A549 (cell line): ENCODE data around the gene FAT1. TPM values are rescaled to one million over a fixed set of nuclear protein-coding genes. Genes with fewer than 3 reads are reported as not detected.

Source experiments
- ATAC-seq, 2 experiments: fragments of 200-7000 bp in 1 of 2; fragments of >200 bp in 1 of 2; cut with Nextera tagmentation in 1 of 2; cut with Tn5 transposase in 1 of 2; 3 replicates each; pipeline versions ENCODE4 v1.8.0 to v1.9.1; 2018 to 2020; ENCODE audit warnings: mild to moderate bottlenecking in 1 of 2, moderate library complexity in 1 of 2
- CTCF ChIA-PET: fragments of 300-600 bp; sonication (Branson Sonifier 250); formaldehyde crosslinking; extraction: SDS; loops from one replicate; lab custom pipeline; 2021; ENCODE audit warnings: antibody characterized with exemption, inconsistent platforms; lab: Yijun Ruan, JAX
- POLR2A ChIA-PET: fragments of 350-600 bp; formaldehyde crosslinking; extraction: SDS; loops from one replicate; lab custom pipeline; 2021; ENCODE audit warnings: antibody characterized with exemption, inconsistent platforms; lab: Yijun Ruan, JAX
- DNase-seq, 2 experiments: peaks; one replicate each; pipeline versions ENCODE4 v3.0.0 to v3.0.0-alpha.2; 2011 to 2016; ENCODE audit warnings: low read depth in 1 of 2, low spot score in 1 of 2
- FAIRE-seq: peaks from 2 replicates; lab custom pipeline; 2011; peaks lifted over from hg19 to GRCh38; lab: Jason Lieb, UNC
- H3K27ac ChIP-seq, 2 experiments: fragments of >200 bp; sonication (Bioruptor Twin); formaldehyde crosslinking; 3 replicates each; pipeline ENCODE4 v1.5.1; 2016 to 2017
- H3K4me1 ChIP-seq: fragments of >200 bp; sonication (Bioruptor Twin); formaldehyde crosslinking; 3 replicates; pipeline ENCODE4 v1.6.1; 2016
- H3K4me2 ChIP-seq: fragments of >200 bp; sonication (Bioruptor Twin); formaldehyde crosslinking; 3 replicates; pipeline ENCODE4 v1.6.1; 2016
- H3K4me3 ChIP-seq: fragments of >200 bp; sonication (Bioruptor Twin); formaldehyde crosslinking; 3 replicates; pipeline ENCODE4 v1.5.1; 2016
- H3K9me3 ChIP-seq: fragments of >200 bp; sonication (Bioruptor Twin); formaldehyde crosslinking; 3 replicates; pipeline ENCODE4 v1.6.1; 2016
- BCL3 ChIP-seq: fragments of >200 bp; sonication (Bioruptor Twin); formaldehyde crosslinking; IDR thresholded peaks from 3 replicates; pipeline ENCODE4 v1.6.1; 2016
- CBX2 ChIP-seq: fragments of 200-600 bp; sonication (generic); IDR thresholded peaks from 2 replicates; pipeline ENCODE4 v1.6.1; 2016; ENCODE audit warnings: low read depth, mild to moderate bottlenecking, borderline replicate concordance
- E2F6 ChIP-seq: IDR thresholded peaks from 2 replicates; pipeline ENCODE4 v1.6.1; 2012; ENCODE audit warnings: low read depth, borderline replicate concordance
- EP300 ChIP-seq, 2 experiments: fragments of >200 bp; sonication (Bioruptor Twin); formaldehyde crosslinking; IDR thresholded peaks; 2 replicates in 1 of 2; 3 replicates in 1 of 2; pipeline ENCODE4 v1.6.1; 2016 to 2017
- ESRRA ChIP-seq: fragments of 150-350 bp; IDR thresholded peaks from 2 replicates; pipeline ENCODE4 v1.6.1; 2014; ENCODE audit warnings: mild to moderate bottlenecking, low read length, borderline replicate concordance
- FOSB ChIP-seq: fragments of 250-450 bp; sonication (Bioruptor Pico); IDR thresholded peaks from 2 replicates; pipeline ENCODE4 v1.5.0; 2020; ENCODE audit warnings: mild to moderate bottlenecking, moderate library complexity
- HOXB5 ChIP-seq: fragments of 250-450 bp; sonication (Bioruptor Pico); IDR thresholded peaks from 2 replicates; pipeline ENCODE4 v1.5.0; 2020; ENCODE audit warnings: mild to moderate bottlenecking, moderate library complexity
- KDM1A ChIP-seq: fragments of 200-600 bp; sonication (generic); IDR thresholded peaks from 2 replicates; pipeline ENCODE4 v1.6.1; 2016; ENCODE audit warnings: low read depth, mild to moderate bottlenecking
- MAZ ChIP-seq: fragments of 150-350 bp; IDR thresholded peaks from 2 replicates; pipeline ENCODE4 v1.6.1; 2014; ENCODE audit warnings: antibody characterized with exemption, low read depth, low read length, borderline replicate concordance
- NFE2L2 ChIP-seq: fragments of 150-350 bp; conservative IDR thresholded peaks from 2 replicates; pipeline ENCODE4 v1.6.1; 2014; ENCODE audit warnings: low read length
- NPAS2 ChIP-seq: fragments of 250-450 bp; sonication (Bioruptor Pico); IDR thresholded peaks from 2 replicates; pipeline ENCODE4 v1.8.0; 2022; ENCODE audit warnings: mild to moderate bottlenecking, moderate library complexity, borderline replicate concordance
- PBX3 ChIP-seq: IDR thresholded peaks from 2 replicates; pipeline ENCODE4 v1.6.1; 2012
- POLR2AphosphoS2 ChIP-seq: conservative IDR thresholded peaks from 2 replicates; pipeline ENCODE4 v1.6.1; 2012; ENCODE audit warnings: low read length, improper control_type of control experiment, inconsistent platforms
- RCOR1 ChIP-seq: fragments of 150-350 bp; IDR thresholded peaks from 2 replicates; pipeline ENCODE4 v1.6.1; 2014; ENCODE audit warnings: antibody characterized with exemption, low read length, low read depth
- REST ChIP-seq: fragments of 200-600 bp; sonication (generic); IDR thresholded peaks from 2 replicates; pipeline ENCODE4 v1.6.1; 2016; ENCODE audit warnings: antibody characterized with exemption, mild to moderate bottlenecking, moderate library complexity
- TP53 ChIP-seq: fragments of 250-450 bp; sonication (Bioruptor Pico); IDR thresholded peaks from 2 replicates; pipeline ENCODE4 v1.5.0; 2021; ENCODE audit warnings: mild to moderate bottlenecking, moderate library complexity
- ZSCAN20 ChIP-seq: fragments of 250-450 bp; sonication (Bioruptor Pico); IDR thresholded peaks from 2 replicates; pipeline ENCODE4 v1.8.0; 2022; ENCODE audit warnings: mild to moderate bottlenecking, moderate library complexity
- whole genome bisulfite sequencing: methylation state at CpG from one replicate; pipeline ENCODE4 v1.1.6; 2017; ENCODE audit errors: missing lambda C conversion rate; 5-methylcytosine and 5-hydroxymethylcytosine counted together
- polyA plus RNA-seq, 4 experiments: library from polyadenylated mRNA; depleted of rRNA in 3 of 4; stranded (reverse); fragments of >200 nt; fragmentation: RNase III in 1 of 4; extraction: RNeasy Plus Mini Kit Qiagen cat#74134 plus additional on column Dnase treatment in 1 of 4; gene quantifications; 2 replicates in 3 of 4; 3 replicates in 1 of 4; pipeline ENCODE4 v1.2.3, GENCODE V29; 2011 to 2017

The FAT1 gene
- polyA plus RNA-seq, 2 of the 4 experiments (the other 2 are of a cell fraction): 62.2 to 177 TPM

- CTCF ChIA-PET: interaction anchor here (0.8 kb wide), 1 partner anchor 96 kb away, joined by 3 read pairs; no protein-coding TSS in a partner anchor
- TF ChIP-seq REST (no peak), KDM1A (no peak), TP53 (CRISPR knock-in tag) (no peak), BCL3 (no peak), POLR2AphosphoS2 (no peak), E2F6 (no peak), ZSCAN20 (CRISPR knock-in tag) (no peak), CBX2 (no peak), HOXB5 (CRISPR knock-in tag) (no peak), MAZ (no peak), NFE2L2 (no peak), FOSB (CRISPR knock-in tag) (no peak), NPAS2 (CRISPR knock-in tag) (no peak)
- DNase-seq (peak in 1 of 2 experiments; percentile 35), ATAC-seq (peak; percentile 30 to 43; a peak in 5 of 6 replicates), FAIRE-seq (no peak)
- POLR2A ChIA-PET: no interaction called here
- Histone ChIP-seq H3K4me3 (no peak overlapping the region), H3K4me1 (peaks cover 19% of the 10 kb centered on the region), H3K9me3 (no peaks in the 10 kb centered on the region), H3K27ac (peak overlapping the region in 1 of 2 experiments; percentile 46; a peak in 4 of 6 replicates), H3K4me2 (peak overlapping the region; percentile 31; the same call in 2 of the 3 replicates)
- WGBS: 68% methylated on average over 14 of the region's 18 CpGs
Observed at GRCh38 chr4:186765673-186766546, 42.3 kb upstream of the FAT1 start.

- FAIRE-seq: no peak
- ChIA-PET POLR2A (no interaction called here), CTCF (interaction anchor here (0.8 kb wide), 1 partner anchor 95 kb away, joined by 3 read pairs; no protein-coding TSS in a partner anchor)
- peak; percentile 64 to 78; a peak in 5 of 6 replicates for ATAC-seq
- H3K4me1 ChIP-seq: peaks cover 18% of the 10 kb centered on the region
- TF ChIP-seq RCOR1 (no peak), TP53 (CRISPR knock-in tag) (no peak), PBX3 (no peak), ESRRA (no peak), REST (no peak), EP300 (IDR thresholded peaks at IDR 0.05) (no peak)
- peak overlapping the region in 1 of 2 experiments; percentile 46; a peak in 4 of 6 replicates for H3K27ac ChIP-seq
- H3K4me3 ChIP-seq: no peak overlapping the region
- H3K4me2 ChIP-seq: peak overlapping the region; percentile 31; the same call in 2 of the 3 replicates
- H3K9me3 ChIP-seq: no peaks in the 10 kb centered on the region
- 69% methylated on average over 9 of the region's 9 CpGs for WGBS
- DNase-seq: peak; percentile 6 to 31
Observed at GRCh38 chr4:186765138-186765537, 41.5 kb upstream of the FAT1 start.
